HEK293T (cell line): ENCODE results near the gene SEL1L.

Source experiments
- BHLHE40 ChIP-seq: fragments of 450-650 bp; IDR thresholded peaks from 2 replicates; pipeline ENCODE4 v1.6.1; 2016; ENCODE audit warnings: mild to moderate bottlenecking, moderate library complexity, borderline replicate concordance
- CTBP1 ChIP-seq: fragments of 450-650 bp; IDR thresholded peaks from 2 replicates; pipeline ENCODE4 v1.6.1; 2016; ENCODE audit warnings: borderline replicate concordance
- FOXM1 ChIP-seq: fragments of 450-650 bp; IDR thresholded peaks from 2 replicates; pipeline ENCODE4 v1.6.1; 2017; ENCODE audit warnings: mild to moderate bottlenecking, borderline replicate concordance
- SP1 ChIP-seq: fragments of 450-650 bp; IDR thresholded peaks from 2 replicates; pipeline ENCODE4 v1.6.1; 2017
- SUZ12 ChIP-seq: fragments of 450-650 bp; IDR thresholded peaks from 2 replicates; pipeline ENCODE4 v1.6.1; 2016; ENCODE audit warnings: mild to moderate bottlenecking

DNA sequence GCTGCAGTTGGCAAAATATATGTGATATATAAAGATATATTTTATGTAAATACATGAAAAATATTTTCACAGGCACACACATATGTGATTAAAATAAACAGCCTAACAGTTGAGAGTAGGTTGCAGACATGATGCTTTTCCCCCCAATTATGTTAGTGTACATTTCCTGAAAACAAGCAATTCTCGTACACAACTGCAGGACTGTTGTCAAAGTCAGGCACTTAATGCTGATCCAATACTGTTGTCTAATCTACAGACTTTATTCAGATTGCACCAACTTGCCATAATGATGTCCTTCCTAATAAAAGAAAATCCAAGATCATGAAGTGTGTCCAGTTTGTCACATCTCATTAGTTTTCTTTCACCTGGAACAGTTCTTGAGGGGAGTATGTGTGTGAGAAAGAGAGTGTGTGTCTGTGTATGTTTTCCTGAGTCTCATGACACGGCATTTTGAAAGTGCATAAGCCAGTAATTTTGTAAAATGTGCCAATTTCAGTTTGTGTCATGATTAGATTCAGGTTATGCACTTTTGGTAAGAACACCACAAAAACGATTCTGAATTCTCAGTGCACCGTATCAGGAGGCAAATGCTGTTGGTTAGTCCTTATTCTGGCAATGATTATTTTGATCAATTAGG is 16.5 kb upstream of the SEL1L start:
- TF ChIP-seq SUZ12 (no peak), BHLHE40 (no peak), FOXM1 (no peak), CTBP1 (no peak), SP1 (no peak)
